Colon (tissue), 2 donors: ENCODE results near the gene LDB2.

Experiments used
- FAIRE-seq: peaks from 2 replicates; lab custom pipeline; 2012; peaks lifted over from hg19 to GRCh38; lab: Jason Lieb, UNC
- donor health status: control.
- donor health status: control.

Gene LDB2

GRCh38 chr4:16483540-16483939 is 414.9 kb downstream of the LDB2 start:
- no peak for FAIRE-seq

- no peak for FAIRE-seq
Observed at GRCh38 chr4:16480011-16480410, 418.4 kb downstream of the LDB2 start.

GRCh38 chr4:16472537-16472936 is 425.9 kb downstream of the LDB2 start:
- no peak for FAIRE-seq

DNA sequence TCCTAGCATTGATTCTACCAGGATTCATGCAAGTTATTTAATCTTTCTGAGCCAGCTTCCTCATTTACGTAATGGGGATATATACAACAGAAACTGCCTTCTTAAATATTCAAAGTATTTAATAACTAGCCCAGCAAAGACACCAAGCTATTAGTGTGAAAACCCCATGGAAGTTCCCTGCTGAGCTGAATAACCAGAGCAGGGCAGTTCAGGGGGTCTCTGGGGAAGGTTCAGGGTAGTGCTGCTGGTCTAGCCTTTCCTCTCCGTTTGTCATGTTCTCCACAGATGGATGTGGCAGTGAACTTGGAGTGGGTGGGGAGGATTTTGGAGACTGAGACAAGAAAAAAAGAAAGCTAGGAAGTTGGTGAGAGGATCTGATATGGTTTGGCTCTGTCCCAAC is 431.4 kb downstream of the LDB2 start:
- no peak for FAIRE-seq

- FAIRE-seq, result no peak
Observed at GRCh38 chr4:16466581-16466980, 431.9 kb downstream of the LDB2 start.

- FAIRE-seq, result no peak
Observed at GRCh38 chr4:16464651-16465050, 433.8 kb downstream of the LDB2 start.

GRCh38 chr4:16462656-16463055 is 435.8 kb downstream of the LDB2 start:
- FAIRE-seq, result no peak

DNA sequence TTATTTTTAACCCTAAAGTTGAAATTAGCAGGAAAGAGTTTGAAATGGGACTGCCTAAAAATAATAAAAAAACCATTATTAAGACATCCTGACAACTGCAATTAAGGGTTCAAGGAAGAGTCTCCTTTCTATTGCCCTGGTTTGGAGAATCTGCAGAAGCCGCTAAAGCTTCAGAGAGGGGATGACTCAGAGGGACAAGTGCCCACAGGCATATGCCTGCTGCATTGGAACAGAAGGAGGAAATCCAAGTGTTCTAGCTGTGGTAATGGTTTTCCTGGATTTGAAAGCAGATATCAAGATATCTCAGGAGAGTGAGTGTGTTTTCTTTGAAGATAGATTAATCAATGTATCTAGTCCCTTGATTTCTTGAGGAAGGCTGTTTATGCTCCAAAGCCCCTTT is 437.1 kb downstream of the LDB2 start:
- FAIRE-seq, result no peak

GRCh38 chr4:16457944-16458343 is 440.5 kb downstream of the LDB2 start:
- FAIRE-seq, result no peak
